PC-9 (cell line): ENCODE measurements around the gene EYS. TPM values are rescaled to one million over a fixed set of nuclear protein-coding genes. Genes with fewer than 3 reads are reported as not detected.

Source experiments
- BruUV-seq: library from RNA; stranded (reverse); fragments of 400-500 nt; replicated peaks from 2 replicates; lab custom pipeline; 2021; lab: Mats Ljungman, UMichigan
- CTCF ChIA-PET: fragments of 300-600 bp; sonication (Branson Sonifier 250); formaldehyde crosslinking; loops from one replicate; lab custom pipeline; 2022; ENCODE audit warnings: antibody characterized with exemption; lab: Charles Lee
- POLR2A ChIA-PET: fragments of 300-600 bp; sonication (Branson Sonifier 250); formaldehyde crosslinking; loops from one replicate; lab custom pipeline; 2022; ENCODE audit warnings: antibody characterized with exemption; ENCODE audit not compliant: unreplicated experiment; lab: Charles Lee
- DNase-seq, 2 experiments: peaks; one replicate each; pipeline versions ENCODE4 v3.0.0 to v3.0.0-alpha.2; 2015 to 2022; ENCODE audit warnings: mixed read lengths in 1 of 2
- H2AFZ ChIP-seq: fragments of 200-600 bp; sonication (generic); 2 replicates; pipeline ENCODE4 v1.8.1; 2017; ENCODE audit warnings: antibody characterized with exemption
- H3F3A ChIP-seq: fragments of 200-600 bp; sonication (generic); 2 replicates; pipeline ENCODE4 v1.8.1; 2017; ENCODE audit warnings: antibody characterized with exemption, mild to moderate bottlenecking, low read depth; ENCODE audit not compliant: insufficient read depth
- H3K27ac ChIP-seq: fragments of 200-600 bp; sonication (generic); 2 replicates; pipeline ENCODE4 v1.6.1; 2016; ENCODE audit warnings: mixed run types
- H3K27me3 ChIP-seq: fragments of 200-600 bp; sonication (generic); 2 replicates; pipeline ENCODE4 v1.6.1; 2016; ENCODE audit warnings: low read depth, mixed run types; ENCODE audit not compliant: insufficient read depth
- H3K36me3 ChIP-seq: fragments of 200-600 bp; sonication (generic); 2 replicates; pipeline ENCODE4 v1.6.1; 2016; ENCODE audit warnings: low read depth, mixed run types
- H3K4me1 ChIP-seq: fragments of 200-600 bp; sonication (generic); replicated peaks from 2 replicates; pipeline ENCODE4 v1.6.1; 2016; ENCODE audit warnings: mixed run types; ENCODE audit not compliant: insufficient read depth
- H3K4me2 ChIP-seq: fragments of 200-600 bp; sonication (generic); 2 replicates; pipeline ENCODE4 v1.6.1; 2017; ENCODE audit warnings: mixed run types
- H3K4me3 ChIP-seq: fragments of 200-600 bp; sonication (generic); 2 replicates; pipeline ENCODE4 v1.6.1; 2016; ENCODE audit warnings: mixed run types
- H3K79me2 ChIP-seq: fragments of 200-600 bp; sonication (generic); 2 replicates; pipeline ENCODE4 v1.6.1; 2017; ENCODE audit warnings: low read depth, mixed run types
- H3K9me2 ChIP-seq: fragments of 200-600 bp; sonication (generic); 2 replicates; pipeline ENCODE4 v1.8.1; 2017; ENCODE audit warnings: mild to moderate bottlenecking; ENCODE audit not compliant: insufficient read depth
- H3K9me3 ChIP-seq: fragments of 200-600 bp; sonication (generic); 2 replicates; pipeline ENCODE4 v1.8.1; 2016; ENCODE audit warnings: low read depth; ENCODE audit not compliant: insufficient read depth
- H4K20me1 ChIP-seq: fragments of 200-600 bp; sonication (generic); 2 replicates; pipeline ENCODE4 v1.8.1; 2017; ENCODE audit not compliant: insufficient read depth
- CTCF ChIP-seq: fragments of 200-600 bp; sonication (generic); conservative IDR thresholded peaks from 2 replicates; pipeline ENCODE4 v1.6.1; 2017; ENCODE audit warnings: mixed run types, antibody characterized with exemption, mild to moderate bottlenecking, moderate library complexity
- EZH2 ChIP-seq: fragments of 200-600 bp; sonication (generic); IDR thresholded peaks from 2 replicates; pipeline ENCODE4 v1.8.0; 2017; ENCODE audit warnings: antibody characterized with exemption, low read depth
- intact Hi-C: fragments of 100-400 bp; cut with micrococcal nuclease; formaldehyde crosslinking; loops from one replicate; pipeline ENCODE4 v1.10.0; 2022; ENCODE audit not compliant: unreplicated experiment
- total RNA-seq: library from RNA; stranded (reverse); gene quantifications from 2 replicates; pipeline ENCODE4 v1.2.3, GENCODE V29; 2021

Gene EYS
- total RNA-seq, 1 experiment from 2014 or later: not detected

- Histone ChIP-seq H3K9me2 (no peaks in the 10 kb centered on the region), H3K79me2 (no peaks in the 10 kb centered on the region), H3K9me3 (no peaks in the 10 kb centered on the region), H3K36me3 (no peaks in the 10 kb centered on the region), H3K27me3 (no peaks in the 10 kb centered on the region), H3K4me2 (no peak overlapping the region), H3K4me1 (no peaks in the 10 kb centered on the region), H4K20me1 (no peaks in the 10 kb centered on the region), H2AFZ (no peak overlapping the region), H3K27ac (no peak overlapping the region), H3K4me3 (no peak overlapping the region), H3F3A (no peaks in the 10 kb centered on the region)
- TF ChIP-seq CTCF (no peak), EZH2 (no peak)
- no peak for DNase-seq
- intact Hi-C loops: no loop called here
- ChIA-PET POLR2A (no interaction called here), CTCF (no interaction called here)
- BruUV-seq: no TSS peak
These were observed 257.1 kb downstream of the EYS start for GRCh38 chr6:65449926-65450325.

- Histone ChIP-seq H3K9me2 (no peaks in the 10 kb centered on the region), H3K36me3 (no peaks in the 10 kb centered on the region), H4K20me1 (no peaks in the 10 kb centered on the region), H3K4me3 (no peak overlapping the region), H3K27ac (no peak overlapping the region), H3K9me3 (no peaks in the 10 kb centered on the region), H2AFZ (no peak overlapping the region), H3K79me2 (no peaks in the 10 kb centered on the region), H3K27me3 (no peaks in the 10 kb centered on the region), H3K4me1 (no peaks in the 10 kb centered on the region), H3F3A (no peaks in the 10 kb centered on the region), H3K4me2 (no peak overlapping the region)
- no peak for DNase-seq
- no TSS peak for BruUV-seq
- TF ChIP-seq EZH2 (no peak), CTCF (no peak)
- ChIA-PET CTCF (no interaction called here), POLR2A (no interaction called here)
- intact Hi-C loops: no loop called here
These were observed 258.2 kb downstream of the EYS start for GRCh38 chr6:65448866-65449265.

- BruUV-seq: no TSS peak
- H3K36me3 ChIP-seq: no peaks in the 10 kb centered on the region
- H3F3A ChIP-seq: no peaks in the 10 kb centered on the region
- ChIA-PET CTCF (no interaction called here), POLR2A (no interaction called here)
- H3K4me1 ChIP-seq: no peaks in the 10 kb centered on the region
- DNase-seq: no peak
- no peak overlapping the region for H3K27ac ChIP-seq
- H3K4me3 ChIP-seq: no peak overlapping the region
- no peaks in the 10 kb centered on the region for H3K9me2 ChIP-seq
- no peaks in the 10 kb centered on the region for H3K9me3 ChIP-seq
- intact Hi-C loops: no loop called here
- H3K79me2 ChIP-seq: no peaks in the 10 kb centered on the region
- H2AFZ ChIP-seq: no peak overlapping the region
- no peak overlapping the region for H3K4me2 ChIP-seq
- TF ChIP-seq CTCF: no peak
- no peak for TF ChIP-seq EZH2
- H4K20me1 ChIP-seq: no peaks in the 10 kb centered on the region
- no peaks in the 10 kb centered on the region for H3K27me3 ChIP-seq
These were observed 270.7 kb downstream of the EYS start for GRCh38 chr6:65436281-65436680.
